IMR-90 (cell line): ENCODE measurements around the gene HTR3A. TPM values are rescaled to one million over a fixed set of nuclear protein-coding genes. Genes with fewer than 3 reads are reported as not detected.

Experiments used
- ATAC-seq: fragments of 200-7000 bp; cut with Tn5 transposase; 2 replicates; pipeline ENCODE4 v1.9.1; 2020; ENCODE audit warnings: low read depth, mild to moderate bottlenecking, moderate library complexity
- BruUV-seq: library from RNA; stranded (reverse); fragments of 400-500 nt; replicated peaks from 2 replicates; lab custom pipeline; 2021; lab: Mats Ljungman, UMichigan
- CTCF ChIA-PET: fragments of 300-600 bp; formaldehyde crosslinking; extraction: SDS; loops from one replicate; lab custom pipeline; 2021; ENCODE audit warnings: antibody characterized with exemption; lab: Yijun Ruan, JAX
- POLR2A ChIA-PET: fragments of 300-600 bp; sonication (Branson Sonifier 250); formaldehyde crosslinking; loops from one replicate; lab custom pipeline; 2022; ENCODE audit warnings: antibody characterized with exemption; ENCODE audit not compliant: unreplicated experiment; lab: Charles Lee
- DNase-seq: peaks from one replicate; pipeline ENCODE4 v3.0.0; 2013
- H2AFZ ChIP-seq: replicated peaks from 2 replicates; pipeline ENCODE3; 2013; ENCODE audit warnings: low read length, mild to moderate bottlenecking; ENCODE audit not compliant: poor library complexity
- H2AK5ac ChIP-seq: 2 replicates; pipeline ENCODE4 v1.6.1; 2013; ENCODE audit warnings: low read depth, low read length, inconsistent platforms
- H2AK9ac ChIP-seq: replicated peaks from 2 replicates; pipeline ENCODE3; 2013; ENCODE audit warnings: mild to moderate bottlenecking, low read depth, low read length, moderate library complexity; ENCODE audit not compliant: poor library complexity
- H2BK120ac ChIP-seq: 2 replicates; pipeline ENCODE4 v1.6.1; 2013; ENCODE audit warnings: low read depth, low read length, inconsistent platforms
- H2BK15ac ChIP-seq: 3 replicates; pipeline ENCODE4 v1.6.1; 2013; ENCODE audit warnings: low read depth, low read length, inconsistent platforms
- H2BK20ac ChIP-seq: 2 replicates; pipeline ENCODE4 v1.6.1; 2013; ENCODE audit warnings: low read depth, mild to moderate bottlenecking, inconsistent platforms, low read length, moderate library complexity
- H2BK5ac ChIP-seq: 2 replicates; pipeline ENCODE4 v1.6.1; 2013; ENCODE audit warnings: mild to moderate bottlenecking, low read depth, low read length, inconsistent platforms; ENCODE audit not compliant: poor library complexity, severe bottlenecking
- H3K14ac ChIP-seq: replicated peaks from 2 replicates; pipeline ENCODE4 v1.6.1; 2013; ENCODE audit warnings: low read depth, low read length, inconsistent platforms
- H3K18ac ChIP-seq: 2 replicates; pipeline ENCODE4 v1.6.1; 2013; ENCODE audit warnings: low read depth, low read length, control low read depth
- H3K23ac ChIP-seq: 2 replicates; pipeline ENCODE4 v1.6.1; 2013; ENCODE audit warnings: low read depth, low read length, inconsistent platforms
- H3K27ac ChIP-seq: 2 replicates; pipeline ENCODE4 v1.5.1; 2013; ENCODE audit warnings: mild to moderate bottlenecking, control low read depth, low read length; ENCODE audit not compliant: insufficient read depth
- H3K27me3 ChIP-seq: 2 replicates; pipeline ENCODE4 v1.6.1; 2013; ENCODE audit warnings: low read length; ENCODE audit not compliant: control insufficient read depth, insufficient read depth
- H3K36me3 ChIP-seq: 2 replicates; pipeline ENCODE4 v1.6.1; 2013; ENCODE audit warnings: low read length, mixed read lengths; ENCODE audit not compliant: control insufficient read depth, insufficient read depth
- H3K4ac ChIP-seq: 2 replicates; pipeline ENCODE4 v1.6.1; 2013; ENCODE audit warnings: low read depth, low read length, inconsistent platforms
- H3K4me1 ChIP-seq: 2 replicates; pipeline ENCODE4 v1.6.1; 2013; ENCODE audit warnings: low read length, mixed read lengths; ENCODE audit not compliant: control insufficient read depth, insufficient read depth
- H3K4me2 ChIP-seq: 2 replicates; pipeline ENCODE4 v1.6.1; 2013; ENCODE audit warnings: low read depth, mild to moderate bottlenecking, control low read depth, low read length, moderate library complexity
- H3K4me3 ChIP-seq: 2 replicates; pipeline ENCODE4 v1.5.1; 2013; ENCODE audit warnings: low read depth, mild to moderate bottlenecking, control low read depth, low read length, moderate library complexity; ENCODE audit not compliant: insufficient read depth
- H3K56ac ChIP-seq: 2 replicates; pipeline ENCODE4 v1.6.1; 2013; ENCODE audit warnings: low read length, inconsistent platforms; ENCODE audit not compliant: insufficient read depth; ENCODE audit errors: extremely low read depth
- H3K79me1 ChIP-seq, 2 experiments: 2 replicates each; pipeline ENCODE4 v1.6.1; 2013; ENCODE audit warnings: low read length in 2 of 2, inconsistent platforms in 1 of 2, low read depth in 1 of 2
- H3K9ac ChIP-seq: 2 replicates; pipeline ENCODE4 v1.6.1; 2013; ENCODE audit warnings: low read depth, low read length, control low read depth
- H3K9me1 ChIP-seq: 2 replicates; pipeline ENCODE4 v1.6.1; 2013; ENCODE audit warnings: low read length, inconsistent platforms; ENCODE audit not compliant: insufficient read depth
- H3K9me3 ChIP-seq: 2 replicates; pipeline ENCODE4 v1.6.1; 2013; ENCODE audit warnings: low read length; ENCODE audit not compliant: control insufficient read depth, insufficient read depth
- H4K20me1 ChIP-seq: 2 replicates; pipeline ENCODE4 v1.6.1; 2013; ENCODE audit warnings: low read length, inconsistent platforms; ENCODE audit not compliant: insufficient read depth
- H4K5ac ChIP-seq: 2 replicates; pipeline ENCODE4 v1.6.1; 2013; ENCODE audit warnings: mild to moderate bottlenecking, low read depth, low read length, control low read depth
- H4K8ac ChIP-seq, 2 experiments: 2 replicates each; pipeline ENCODE4 v1.6.1; 2013; ENCODE audit warnings: low read depth in 2 of 2, low read length in 2 of 2, control low read depth in 1 of 2, inconsistent platforms in 1 of 2
- H4K91ac ChIP-seq: 2 replicates; pipeline ENCODE4 v1.6.1; 2013; ENCODE audit warnings: low read depth, low read length, inconsistent platforms; ENCODE audit not compliant: insufficient read depth
- BHLHE40 ChIP-seq: fragments of 150-350 bp; IDR thresholded peaks from 2 replicates; pipeline ENCODE4 v1.6.1; 2016; ENCODE audit warnings: mild to moderate bottlenecking, low read depth, low read length
- CTCF ChIP-seq: conservative IDR thresholded peaks from 2 replicates; pipeline ENCODE4 v1.5.1; 2012; ENCODE audit warnings: mild to moderate bottlenecking, low read depth, low read length, improper control_type of control experiment
- ELK1 ChIP-seq: fragments of 150-350 bp; IDR thresholded peaks from 2 replicates; pipeline ENCODE4 v1.6.1; 2016; ENCODE audit warnings: low read depth, mild to moderate bottlenecking, low read length, moderate library complexity, borderline replicate concordance
- FOS ChIP-seq: fragments of 150-350 bp; IDR thresholded peaks from 2 replicates; pipeline ENCODE4 v1.6.1; 2016; ENCODE audit warnings: low read depth, low read length
- MAFK ChIP-seq: IDR thresholded peaks from 2 replicates; pipeline ENCODE4 v1.6.1; 2012; ENCODE audit warnings: low read depth, low read length, improper control_type of control experiment
- POLR2A ChIP-seq: IDR thresholded peaks from 2 replicates; pipeline ENCODE4 v1.6.1; 2012; ENCODE audit warnings: mild to moderate bottlenecking, low read depth, low read length
- RAD21 ChIP-seq: IDR thresholded peaks from 2 replicates; pipeline ENCODE4 v1.6.1; 2012; ENCODE audit warnings: low read length, improper control_type of control experiment
- SMC3 ChIP-seq: fragments of 150-350 bp; IDR thresholded peaks from 2 replicates; pipeline ENCODE4 v1.6.1; 2016; ENCODE audit warnings: low read depth, mild to moderate bottlenecking, antibody characterized with exemption, low read length, moderate library complexity
- WGBS, 2 experiments: methylation state at CpG; one replicate each; pipeline versions ENCODE4 v1.1.5 to v1.1.7; 2013; ENCODE audit warnings: missing lambda C conversion rate in 2 of 2; ENCODE audit not compliant: insufficient read length in 1 of 2; ENCODE audit errors: extremely low coverage in 2 of 2; 5-methylcytosine and 5-hydroxymethylcytosine counted together
- dilution Hi-C: fragments of 300-500 bp; cut with HindIII; formaldehyde crosslinking; loops from one replicate; pipeline ENCODE4 v1.14.3; 2018; ENCODE audit warnings: low sequenced_read_pairs; ENCODE audit not compliant: unreplicated experiment
- in situ Hi-C: fragments of 300-500 bp; cut with MboI; formaldehyde crosslinking; loops from 3 replicates; pipeline ENCODE4 v1.14.3; 2019; ENCODE audit warnings: low sequenced_read_pairs, inconsistent platforms, mixed read lengths
- intact Hi-C: fragments of 100-400 bp; cut with micrococcal nuclease; formaldehyde crosslinking; loops from 2 replicates; pipeline ENCODE4 v1.10.0; 2022
- polyA plus RNA-seq, 3 experiments: library from polyadenylated mRNA; depleted of rRNA; stranded (reverse); fragments of >200 nt; gene quantifications; 2 replicates each; pipeline ENCODE4 v1.2.3, GENCODE V29; 2012; ENCODE audit warnings: low replicate concordance in 1 of 3
- total RNA-seq: library from RNA; depleted of rRNA; stranded (reverse); fragments of >200 nt; gene quantifications from 2 replicates; pipeline ENCODE4 v1.2.3, GENCODE V29; 2012

Gene HTR3A
- total and polyA plus RNA-seq, 2 of the 4 experiments (the other 2 are of a cell fraction): not detected

- in situ Hi-C loops: loop anchor here (5.0 kb wide), 1 partner anchor 226 kb away; no protein-coding TSS in a partner anchor
- H2BK20ac ChIP-seq: no peak overlapping the region
- TF ChIP-seq POLR2A (no peak), RAD21 (peak; percentile 59), FOS (no peak), CTCF (peak; percentile 61), SMC3 (peak; percentile 54), MAFK (no peak), BHLHE40 (no peak), ELK1 (no peak)
- ChIA-PET POLR2A (no interaction called here), CTCF (interaction anchor here (5.3 kb wide), 1 partner anchor 225 kb away, joined by 29 read pairs; no protein-coding TSS in a partner anchor)
- peak overlapping the region; percentile 53; the same call in 1 of the 2 replicates for H3K4me2 ChIP-seq
- H3K36me3 ChIP-seq: no peaks in the 10 kb centered on the region
- no peaks in the 10 kb centered on the region for H3K9me3 ChIP-seq
- H3K79me1 ChIP-seq: no peaks in the 10 kb centered on the region
- dilution Hi-C loops: no loop called here
- H2BK120ac ChIP-seq: no peak overlapping the region
- H2AK5ac ChIP-seq: no peak overlapping the region
- no peaks in the 10 kb centered on the region for H3K4me1 ChIP-seq
- peak overlapping the region; percentile 38 for H2AK9ac ChIP-seq
- H2AFZ ChIP-seq: peak overlapping the region; percentile 82
- no peak overlapping the region for H3K27ac ChIP-seq
- H3K18ac ChIP-seq: no peak overlapping the region
- H3K23ac ChIP-seq: no peak overlapping the region
- H2BK5ac ChIP-seq: no peak overlapping the region
- H4K8ac ChIP-seq: no peak overlapping the region
- peak overlapping the region; percentile 5; the same call in 1 of the 2 replicates for H3K4me3 ChIP-seq
- WGBS, 2 experiments: 4% methylated on average over 12 of the region's 37 CpGs; no CpG with 5 or more reads in 1 of the 2 experiments
- H3K27me3 ChIP-seq: peaks cover 10% of the 10 kb centered on the region; the same call in 1 of the 2 replicates
- no peak overlapping the region for H4K5ac ChIP-seq
- H3K56ac ChIP-seq: no peak overlapping the region
- DNase-seq (peak; percentile 18), ATAC-seq (peak; percentile 95)
- H3K9me1 ChIP-seq: no peaks in the 10 kb centered on the region
- H4K91ac ChIP-seq: no peak overlapping the region
- H3K9ac ChIP-seq: no peak overlapping the region
- H4K20me1 ChIP-seq: no peaks in the 10 kb centered on the region
- intact Hi-C loops: loop anchor here (1.0 to 5.0 kb wide), 4 partner anchors 126 to 225 kb away; no protein-coding TSS in a partner anchor
- no peak overlapping the region for H3K14ac ChIP-seq
- H2BK15ac ChIP-seq: no peak overlapping the region
- H3K4ac ChIP-seq: no peak overlapping the region
- BruUV-seq: no TSS peak
Measured at GRCh38 chr11:114036147-114036811, 61.4 kb downstream of the HTR3A start.
